HepG2 (cell line): Measurements from ENCODE around the gene INTS3. TPM values are rescaled to one million over a fixed set of nuclear protein-coding genes. Genes with fewer than 3 reads are reported as not detected.
A peak's percentile ranks its signal among the peaks of the same experiment; 100 is the strongest.

ENCODE experiments used
- HNRNPL ChIP-seq: fragments of 200-400 bp; formaldehyde crosslinking; IDR thresholded peaks from 2 replicates; pipeline ENCODE4 v1.6.1; 2017; ENCODE audit warnings: mild to moderate bottlenecking, low read depth, low read length
- MIXL1 ChIP-seq: IDR thresholded peaks from 2 replicates; pipeline ENCODE4 v1.6.1; 2016
- NFYC ChIP-seq: IDR thresholded peaks from 2 replicates; pipeline ENCODE4 v1.6.1; 2016; ENCODE audit warnings: missing genetic modification reagents, missing compliant biosample characterization
- ONECUT2 ChIP-seq: sonication (generic); formaldehyde crosslinking; IDR thresholded peaks from 2 replicates; pipeline ENCODE4 v1.4.0; 2020; ENCODE audit warnings: missing genetic modification reagents
- POGK ChIP-seq: sonication (generic); formaldehyde crosslinking; conservative IDR thresholded peaks from 2 replicates; pipeline ENCODE4 v1.8.0; 2022; ENCODE audit warnings: mild to moderate bottlenecking, moderate library complexity, missing genetic modification reagents
- PREB ChIP-seq: sonication (generic); formaldehyde crosslinking; IDR thresholded peaks from 2 replicates; pipeline ENCODE4 v1.4.0; 2020; ENCODE audit warnings: missing genetic modification reagents
- PRMT3 ChIP-seq: sonication (generic); formaldehyde crosslinking; IDR thresholded peaks from 2 replicates; pipeline ENCODE4 v1.8.1; 2022; ENCODE audit warnings: low read depth, mild to moderate bottlenecking, moderate library complexity, missing genetic modification reagents, borderline replicate concordance
- TFDP2 ChIP-seq: sonication (generic); formaldehyde crosslinking; IDR thresholded peaks from 2 replicates; pipeline ENCODE4 v1.4.0; 2020; ENCODE audit warnings: missing genetic modification reagents
- TRIM22 ChIP-seq: fragments of 450-650 bp; IDR thresholded peaks from 2 replicates; pipeline ENCODE4 v1.6.1; 2017
- ZBTB7A ChIP-seq: sonication (generic); formaldehyde crosslinking; IDR thresholded peaks from 2 replicates; pipeline ENCODE4 v1.8.0; 2022; ENCODE audit warnings: mild to moderate bottlenecking, missing genetic modification reagents
- ZNF318 ChIP-seq: sonication (generic); formaldehyde crosslinking; IDR thresholded peaks from 2 replicates; pipeline ENCODE4 v1.4.0; 2020; ENCODE audit warnings: mild to moderate bottlenecking, missing genetic modification reagents
- ZNF776 ChIP-seq: sonication (generic); formaldehyde crosslinking; IDR thresholded peaks from 2 replicates; pipeline ENCODE4 v1.4.0; 2020; ENCODE audit warnings: mild to moderate bottlenecking, missing genetic modification reagents
- ZNF790 ChIP-seq: sonication (generic); formaldehyde crosslinking; IDR thresholded peaks from 2 replicates; pipeline ENCODE4 v1.8.0; 2022; ENCODE audit warnings: missing genetic modification reagents, mild to moderate bottlenecking, borderline replicate concordance
- ZNF879 ChIP-seq: sonication (generic); formaldehyde crosslinking; IDR thresholded peaks from 2 replicates; pipeline ENCODE4 v1.8.1; 2023; ENCODE audit warnings: missing genetic modification reagents
- polyA plus RNA-seq, 8 experiments: library from polyadenylated mRNA; depleted of rRNA in 3 of 8; stranded (reverse) in 7 of 8; unstranded in 1 of 8; fragments of >200 nt; fragmentation: Illumina TruSeq in 4 of 8; extraction: Trizol in 4 of 8; gene quantifications; 2 replicates each; pipeline versions ENCODE4 v1.2.1 to v1.2.3, GENCODE V29; 2011 to 2016; ENCODE audit warnings: low read depth in 4 of 8, missing spikeins in 1 of 8, mixed read lengths in 1 of 8; ENCODE audit not compliant: insufficient read depth in 1 of 8
- total RNA-seq, 5 experiments: library from RNA; depleted of rRNA; stranded (reverse); fragments of >200 nt; fragmentation: Illumina TruSeq; extraction: Trizol; gene quantifications; 2 replicates each; pipeline ENCODE4 v1.2.3, GENCODE V29; 2016; ENCODE audit warnings: low read depth in 1 of 5

INTS3 gene
- total and polyA plus RNA-seq, 2 of the 13 experiments (the other 11 are each of a cell fraction or from before 2014, with no cell fraction given): 17.2 to 27.2 TPM

- TF ChIP-seq PREB (CRISPR knock-in tag) (no peak), PRMT3 (no peak), ZBTB7A (CRISPR knock-in tag) (no peak), ZNF879 (CRISPR knock-in tag) (no peak), POGK (CRISPR knock-in tag) (peak; percentile 48; the same call in 1 of the 2 replicates), ONECUT2 (CRISPR knock-in tag) (no peak), TRIM22 (no peak), TFDP2 (CRISPR knock-in tag) (peak; percentile 78), HNRNPL (0 out of 2 replicates have a peak, but pooled peaks have one; percentile 33), ZNF776 (CRISPR knock-in tag) (0 out of 2 replicates have a peak, but pooled peaks have one; percentile 66), ZNF318 (CRISPR knock-in tag) (no peak), MIXL1 (CRISPR knock-in tag) (no peak), ZNF790 (CRISPR knock-in tag) (no peak), NFYC (CRISPR knock-in tag) (no peak; the same call in 1 of the 2 replicates)
Observed at GRCh38 chr1:153783233-153784190, 55.7 kb downstream of the INTS3 start (continued).
